HEK293 (cell line): Measurements from ENCODE around the gene ZNF775.

ENCODE experiments used
- BCL11B ChIP-seq: fragments of 450-650 bp; formaldehyde crosslinking; IDR thresholded peaks from 2 replicates; pipeline ENCODE4 v1.5.1; 2016; ENCODE audit warnings: low read depth, missing biosample characterization, missing genetic modification characterization
- HOXD13 ChIP-seq: sonication (generic); formaldehyde crosslinking; IDR thresholded peaks from 2 replicates; pipeline ENCODE4 v1.8.0; 2022; ENCODE audit warnings: missing genetic modification reagents, borderline replicate concordance
- OSR2 ChIP-seq: fragments of 450-650 bp; formaldehyde crosslinking; IDR thresholded peaks from 2 replicates; pipeline ENCODE4 v1.5.1; 2016; ENCODE audit warnings: missing biosample characterization, missing genetic modification characterization
- OVOL3 ChIP-seq: fragments of 450-650 bp; formaldehyde crosslinking; IDR thresholded peaks from 2 replicates; pipeline ENCODE4 v1.5.1; 2016; ENCODE audit warnings: missing biosample characterization, missing genetic modification characterization
- SP3 ChIP-seq: fragments of 450-650 bp; formaldehyde crosslinking; IDR thresholded peaks from 2 replicates; pipeline ENCODE4 v1.5.1; 2016; ENCODE audit warnings: missing biosample characterization, missing genetic modification characterization
- TRIM28 ChIP-seq: IDR thresholded peaks from 2 replicates; pipeline ENCODE4 v1.6.1; 2011; ENCODE audit warnings: low read length, control low read depth, borderline replicate concordance
- YY2 ChIP-seq: fragments of 450-650 bp; formaldehyde crosslinking; IDR thresholded peaks from 2 replicates; pipeline ENCODE4 v1.5.1; 2016; ENCODE audit warnings: missing biosample characterization, missing genetic modification characterization
- ZBTB6 ChIP-seq: fragments of 450-650 bp; formaldehyde crosslinking; IDR thresholded peaks from 2 replicates; pipeline ENCODE4 v1.5.1; 2017; ENCODE audit warnings: missing biosample characterization, missing genetic modification characterization
- ZFP69B ChIP-seq: fragments of 450-650 bp; formaldehyde crosslinking; IDR thresholded peaks from 2 replicates; pipeline ENCODE4 v1.5.1; 2016; ENCODE audit warnings: missing biosample characterization, missing genetic modification characterization
- ZIC2 ChIP-seq: fragments of 450-650 bp; formaldehyde crosslinking; IDR thresholded peaks from 2 replicates; pipeline ENCODE4 v1.5.1; 2016; ENCODE audit warnings: missing biosample characterization, missing genetic modification characterization
- ZNF112 ChIP-seq: fragments of 450-650 bp; formaldehyde crosslinking; IDR thresholded peaks from 2 replicates; pipeline ENCODE4 v1.5.0; 2017; ENCODE audit warnings: missing biosample characterization, missing genetic modification characterization
- ZNF114 ChIP-seq: fragments of 450-650 bp; formaldehyde crosslinking; IDR thresholded peaks from 2 replicates; pipeline ENCODE4 v1.5.0; 2017; ENCODE audit warnings: missing biosample characterization, missing genetic modification characterization
- ZNF184 ChIP-seq: fragments of 450-650 bp; IDR thresholded peaks from 2 replicates; pipeline ENCODE4 v1.5.1; 2018; ENCODE audit warnings: missing biosample characterization, mild to moderate bottlenecking, missing genetic modification characterization
- ZNF2 ChIP-seq: fragments of 450-650 bp; formaldehyde crosslinking; IDR thresholded peaks from 2 replicates; pipeline ENCODE4 v1.5.1; 2016; ENCODE audit warnings: missing biosample characterization, missing genetic modification characterization
- ZNF214 ChIP-seq: fragments of 450-650 bp; formaldehyde crosslinking; IDR thresholded peaks from 2 replicates; pipeline ENCODE4 v1.5.1; 2017; ENCODE audit warnings: missing biosample characterization, mild to moderate bottlenecking, missing genetic modification characterization, borderline replicate concordance
- ZNF248 ChIP-seq: fragments of 450-650 bp; formaldehyde crosslinking; IDR thresholded peaks from 2 replicates; pipeline ENCODE4 v1.5.1; 2017; ENCODE audit warnings: missing biosample characterization, missing genetic modification characterization
- ZNF416 ChIP-seq: fragments of 450-650 bp; formaldehyde crosslinking; IDR thresholded peaks from 2 replicates; pipeline ENCODE4 v1.5.1; 2016; ENCODE audit warnings: missing biosample characterization, missing genetic modification characterization
- ZNF449 ChIP-seq: fragments of 450-650 bp; formaldehyde crosslinking; IDR thresholded peaks from 2 replicates; pipeline ENCODE4 v1.5.1; 2017; ENCODE audit warnings: missing biosample characterization, mild to moderate bottlenecking, missing genetic modification characterization, moderate library complexity
- ZNF544 ChIP-seq: fragments of 450-650 bp; formaldehyde crosslinking; IDR thresholded peaks from 2 replicates; pipeline ENCODE4 v1.5.0; 2017; ENCODE audit warnings: missing biosample characterization, missing genetic modification characterization
- ZNF670 ChIP-seq: fragments of 450-650 bp; formaldehyde crosslinking; IDR thresholded peaks from 2 replicates; pipeline ENCODE4 v1.5.1; 2016; ENCODE audit warnings: missing biosample characterization, missing genetic modification characterization, low read depth
- ZNF701 ChIP-seq: fragments of 450-650 bp; formaldehyde crosslinking; IDR thresholded peaks from 2 replicates; pipeline ENCODE4 v1.5.1; 2016; ENCODE audit warnings: missing biosample characterization, missing genetic modification characterization
- ZNF785 ChIP-seq: fragments of 450-650 bp; formaldehyde crosslinking; IDR thresholded peaks from 2 replicates; pipeline ENCODE4 v1.5.1; 2016; ENCODE audit warnings: missing biosample characterization, missing genetic modification characterization
- ZSCAN23 ChIP-seq: fragments of 450-650 bp; formaldehyde crosslinking; IDR thresholded peaks from 2 replicates; pipeline ENCODE4 v1.5.1; 2016; ENCODE audit warnings: missing biosample characterization, missing genetic modification characterization
- ZSCAN30 ChIP-seq: fragments of 450-650 bp; IDR thresholded peaks from 2 replicates; pipeline ENCODE4 v1.5.1; 2018; ENCODE audit warnings: missing biosample characterization, mild to moderate bottlenecking, missing genetic modification characterization, moderate library complexity
- TF ChIP-seq, protein P1 (sequence below): fragments of 450-650 bp; formaldehyde crosslinking; IDR thresholded peaks from 2 replicates; pipeline ENCODE4 v1.5.1; 2016; ENCODE audit warnings: missing biosample characterization, missing genetic modification characterization, borderline replicate concordance
- TF ChIP-seq, protein P2 (sequence below): fragments of 450-650 bp; formaldehyde crosslinking; conservative IDR thresholded peaks from 2 replicates; pipeline ENCODE4 v1.5.1; 2016; ENCODE audit warnings: low read depth, missing biosample characterization, missing genetic modification characterization
- TF ChIP-seq, protein P3 (sequence below): fragments of 450-650 bp; formaldehyde crosslinking; IDR thresholded peaks from 2 replicates; pipeline ENCODE4 v1.5.1; 2017; ENCODE audit warnings: missing biosample characterization, missing genetic modification characterization

Gene ZNF775

DNA sequence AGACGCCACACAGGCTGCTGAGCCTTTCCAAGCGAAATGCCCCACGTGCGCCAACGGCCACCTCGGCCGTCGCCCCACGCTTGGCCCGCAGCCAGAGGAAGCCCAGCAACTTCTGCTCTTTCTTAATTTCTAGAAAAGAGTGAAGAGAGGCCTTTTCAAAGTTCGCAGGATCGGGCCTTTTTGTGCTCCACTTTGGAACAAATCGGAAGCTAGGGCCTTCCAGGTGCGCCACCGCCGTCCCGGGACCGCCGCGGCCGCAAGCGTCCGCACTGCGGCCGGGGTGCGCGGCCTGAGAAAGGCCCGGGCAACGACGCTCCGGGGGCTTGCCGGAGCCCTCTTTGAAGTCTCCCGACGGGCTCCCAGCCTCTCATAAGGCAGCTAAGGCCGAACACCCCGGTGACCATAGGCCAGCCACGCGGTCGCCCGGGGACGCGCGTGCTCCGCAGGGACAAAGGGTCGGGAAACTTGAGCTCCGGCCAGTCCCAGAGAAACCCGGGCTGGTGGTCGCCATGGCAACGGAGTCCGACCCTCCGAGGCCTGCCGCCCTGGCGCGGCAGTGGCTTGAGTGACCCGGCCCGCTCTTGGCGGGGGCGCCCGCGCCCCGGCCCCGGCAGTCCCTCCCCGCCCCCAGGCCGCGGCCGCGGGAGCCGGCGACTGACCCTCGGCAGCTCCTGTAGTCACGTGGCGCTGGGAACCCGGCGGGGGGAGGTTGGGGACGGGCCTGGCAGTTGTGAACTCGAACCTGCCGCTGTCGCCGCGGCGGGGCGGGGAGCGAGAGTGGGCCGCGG, 10.8 kb upstream of the ZNF775 start, which contains the start of gene REPIN1 (continued):
- TF ChIP-seq ZIC2 (peak; percentile 73), ZNF785 (no peak), OSR2 (tag by site-specific recombination) (no peak), ZSCAN30 (tag by site-specific recombination) (peak; percentile 65), ZNF2 (tag by site-specific recombination) (peak; percentile 81), ZNF449 (tag by site-specific recombination) (peak; percentile 74), ZNF114 (tag by site-specific recombination) (no peak), ZNF214 (tag by site-specific recombination) (no peak), OVOL3 (tag by site-specific recombination) (no peak), ZBTB6 (tag by site-specific recombination) (0 out of 2 replicates have a peak, but pooled peaks have one; percentile 46), ZNF701 (tag by site-specific recombination) (no peak), BCL11B (tag by site-specific recombination) (no peak), TRIM28 (no peak), HOXD13 (CRISPR knock-in tag) (no peak), ZSCAN23 (tag by site-specific recombination) (no peak), ZNF544 (tag by site-specific recombination) (no peak), ZFP69B (no peak), SP3 (tag by site-specific recombination) (no peak), YY2 (tag by site-specific recombination) (no peak), ZNF184 (tag by site-specific recombination) (0 out of 2 replicates have a peak, but pooled peaks have one; percentile 40), ZNF670 (tag by site-specific recombination) (no peak), ZNF416 (no peak), ZNF112 (tag by site-specific recombination) (no peak), ZNF248 (tag by site-specific recombination) (no peak)
- TF ChIP-seq, protein P1, sequence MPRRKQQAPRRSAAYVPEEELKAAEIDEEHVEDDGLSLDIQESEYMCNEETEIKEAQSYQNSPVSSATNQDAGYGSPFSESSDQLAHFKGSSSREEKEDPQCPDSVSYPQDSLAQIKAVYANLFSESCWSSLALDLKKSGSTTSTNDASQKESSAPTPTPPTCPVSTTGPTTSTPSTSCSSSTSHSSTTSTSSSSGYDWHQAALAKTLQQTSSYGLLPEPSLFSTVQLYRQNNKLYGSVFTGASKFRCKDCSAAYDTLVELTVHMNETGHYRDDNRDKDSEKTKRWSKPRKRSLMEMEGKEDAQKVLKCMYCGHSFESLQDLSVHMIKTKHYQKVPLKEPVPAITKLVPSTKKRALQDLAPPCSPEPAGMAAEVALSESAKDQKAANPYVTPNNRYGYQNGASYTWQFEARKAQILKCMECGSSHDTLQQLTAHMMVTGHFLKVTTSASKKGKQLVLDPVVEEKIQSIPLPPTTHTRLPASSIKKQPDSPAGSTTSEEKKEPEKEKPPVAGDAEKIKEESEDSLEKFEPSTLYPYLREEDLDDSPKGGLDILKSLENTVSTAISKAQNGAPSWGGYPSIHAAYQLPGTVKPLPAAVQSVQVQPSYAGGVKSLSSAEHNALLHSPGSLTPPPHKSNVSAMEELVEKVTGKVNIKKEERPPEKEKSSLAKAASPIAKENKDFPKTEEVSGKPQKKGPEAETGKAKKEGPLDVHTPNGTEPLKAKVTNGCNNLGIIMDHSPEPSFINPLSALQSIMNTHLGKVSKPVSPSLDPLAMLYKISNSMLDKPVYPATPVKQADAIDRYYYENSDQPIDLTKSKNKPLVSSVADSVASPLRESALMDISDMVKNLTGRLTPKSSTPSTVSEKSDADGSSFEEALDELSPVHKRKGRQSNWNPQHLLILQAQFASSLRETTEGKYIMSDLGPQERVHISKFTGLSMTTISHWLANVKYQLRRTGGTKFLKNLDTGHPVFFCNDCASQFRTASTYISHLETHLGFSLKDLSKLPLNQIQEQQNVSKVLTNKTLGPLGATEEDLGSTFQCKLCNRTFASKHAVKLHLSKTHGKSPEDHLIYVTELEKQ (tag by site-specific recombination), result no peak
- TF ChIP-seq, protein P2, sequence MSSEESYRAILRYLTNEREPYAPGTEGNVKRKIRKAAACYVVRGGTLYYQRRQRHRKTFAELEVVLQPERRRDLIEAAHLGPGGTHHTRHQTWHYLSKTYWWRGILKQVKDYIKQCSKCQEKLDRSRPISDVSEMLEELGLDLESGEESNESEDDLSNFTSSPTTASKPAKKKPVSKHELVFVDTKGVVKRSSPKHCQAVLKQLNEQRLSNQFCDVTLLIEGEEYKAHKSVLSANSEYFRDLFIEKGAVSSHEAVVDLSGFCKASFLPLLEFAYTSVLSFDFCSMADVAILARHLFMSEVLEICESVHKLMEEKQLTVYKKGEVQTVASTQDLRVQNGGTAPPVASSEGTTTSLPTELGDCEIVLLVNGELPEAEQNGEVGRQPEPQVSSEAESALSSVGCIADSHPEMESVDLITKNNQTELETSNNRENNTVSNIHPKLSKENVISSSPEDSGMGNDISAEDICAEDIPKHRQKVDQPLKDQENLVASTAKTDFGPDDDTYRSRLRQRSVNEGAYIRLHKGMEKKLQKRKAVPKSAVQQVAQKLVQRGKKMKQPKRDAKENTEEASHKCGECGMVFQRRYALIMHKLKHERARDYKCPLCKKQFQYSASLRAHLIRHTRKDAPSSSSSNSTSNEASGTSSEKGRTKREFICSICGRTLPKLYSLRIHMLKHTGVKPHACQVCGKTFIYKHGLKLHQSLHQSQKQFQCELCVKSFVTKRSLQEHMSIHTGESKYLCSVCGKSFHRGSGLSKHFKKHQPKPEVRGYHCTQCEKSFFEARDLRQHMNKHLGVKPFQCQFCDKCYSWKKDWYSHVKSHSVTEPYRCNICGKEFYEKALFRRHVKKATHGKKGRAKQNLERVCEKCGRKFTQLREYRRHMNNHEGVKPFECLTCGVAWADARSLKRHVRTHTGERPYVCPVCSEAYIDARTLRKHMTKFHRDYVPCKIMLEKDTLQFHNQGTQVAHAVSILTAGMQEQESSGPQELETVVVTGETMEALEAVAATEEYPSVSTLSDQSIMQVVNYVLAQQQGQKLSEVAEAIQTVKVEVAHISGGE, result peak; percentile 40
- TF ChIP-seq, protein P3, sequence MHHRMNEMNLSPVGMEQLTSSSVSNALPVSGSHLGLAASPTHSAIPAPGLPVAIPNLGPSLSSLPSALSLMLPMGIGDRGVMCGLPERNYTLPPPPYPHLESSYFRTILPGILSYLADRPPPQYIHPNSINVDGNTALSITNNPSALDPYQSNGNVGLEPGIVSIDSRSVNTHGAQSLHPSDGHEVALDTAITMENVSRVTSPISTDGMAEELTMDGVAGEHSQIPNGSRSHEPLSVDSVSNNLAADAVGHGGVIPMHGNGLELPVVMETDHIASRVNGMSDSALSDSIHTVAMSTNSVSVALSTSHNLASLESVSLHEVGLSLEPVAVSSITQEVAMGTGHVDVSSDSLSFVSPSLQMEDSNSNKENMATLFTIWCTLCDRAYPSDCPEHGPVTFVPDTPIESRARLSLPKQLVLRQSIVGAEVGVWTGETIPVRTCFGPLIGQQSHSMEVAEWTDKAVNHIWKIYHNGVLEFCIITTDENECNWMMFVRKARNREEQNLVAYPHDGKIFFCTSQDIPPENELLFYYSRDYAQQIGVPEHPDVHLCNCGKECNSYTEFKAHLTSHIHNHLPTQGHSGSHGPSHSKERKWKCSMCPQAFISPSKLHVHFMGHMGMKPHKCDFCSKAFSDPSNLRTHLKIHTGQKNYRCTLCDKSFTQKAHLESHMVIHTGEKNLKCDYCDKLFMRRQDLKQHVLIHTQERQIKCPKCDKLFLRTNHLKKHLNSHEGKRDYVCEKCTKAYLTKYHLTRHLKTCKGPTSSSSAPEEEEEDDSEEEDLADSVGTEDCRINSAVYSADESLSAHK (tag by site-specific recombination), result no peak
